T-helper 17 cell (primary cell): ENCODE results near the gene NHSL2. TPM values are rescaled to one million over a fixed set of nuclear protein-coding genes. Genes with fewer than 3 reads are reported as not detected.
A peak's percentile ranks its signal among the peaks of the same experiment; 100 is the strongest.

Experiments used
- ATAC-seq: fragments of 150-1000 bp; cut with Tn5 transposase; 2 replicates; pipeline ENCODE4 v1.10.0; 2021; ENCODE audit warnings: mild to moderate bottlenecking, moderate library complexity
- DNase-seq, 3 donors: peaks; one replicate each; pipeline versions ENCODE4 v3.0.0 to v3.0.0-alpha.2; 2020 to 2021
- H3K9me3 ChIP-seq: one replicate; pipeline ENCODE4 v1.7.0; 2013; ENCODE audit warnings: low read length, mild to moderate bottlenecking; ENCODE audit not compliant: control insufficient read depth, poor library complexity, severe bottlenecking
- H3K27ac Mint-ChIP-seq: one replicate; pipeline ENCODE4 v1.8.0; 2022; ENCODE audit warnings: mild to moderate bottlenecking, moderate library complexity, mixed read lengths
- H3K27me3 Mint-ChIP-seq: one replicate; pipeline ENCODE4 v1.8.0; 2022; ENCODE audit warnings: mixed read lengths
- H3K36me3 Mint-ChIP-seq: one replicate; pipeline ENCODE4 v1.8.0; 2022; ENCODE audit warnings: low read depth, mixed read lengths
- H3K4me1 Mint-ChIP-seq: one replicate; pipeline ENCODE4 v1.8.0; 2022; ENCODE audit warnings: mild to moderate bottlenecking, mixed read lengths
- H3K4me3 Mint-ChIP-seq: one replicate; pipeline ENCODE4 v1.8.0; 2022; ENCODE audit warnings: mild to moderate bottlenecking, moderate library complexity, mixed read lengths
- total RNA-seq, 4 donors: library from RNA in 2 of 4; stranded (reverse) in 2 of 4; gene quantifications; one replicate each; pipeline ENCODE4 v1.2.3 and lab custom pipeline; 2022 to 2026

Gene NHSL2
- total RNA-seq, 2 donors from 2014 or later = 10.0 to 20.3 TPM

DNA sequence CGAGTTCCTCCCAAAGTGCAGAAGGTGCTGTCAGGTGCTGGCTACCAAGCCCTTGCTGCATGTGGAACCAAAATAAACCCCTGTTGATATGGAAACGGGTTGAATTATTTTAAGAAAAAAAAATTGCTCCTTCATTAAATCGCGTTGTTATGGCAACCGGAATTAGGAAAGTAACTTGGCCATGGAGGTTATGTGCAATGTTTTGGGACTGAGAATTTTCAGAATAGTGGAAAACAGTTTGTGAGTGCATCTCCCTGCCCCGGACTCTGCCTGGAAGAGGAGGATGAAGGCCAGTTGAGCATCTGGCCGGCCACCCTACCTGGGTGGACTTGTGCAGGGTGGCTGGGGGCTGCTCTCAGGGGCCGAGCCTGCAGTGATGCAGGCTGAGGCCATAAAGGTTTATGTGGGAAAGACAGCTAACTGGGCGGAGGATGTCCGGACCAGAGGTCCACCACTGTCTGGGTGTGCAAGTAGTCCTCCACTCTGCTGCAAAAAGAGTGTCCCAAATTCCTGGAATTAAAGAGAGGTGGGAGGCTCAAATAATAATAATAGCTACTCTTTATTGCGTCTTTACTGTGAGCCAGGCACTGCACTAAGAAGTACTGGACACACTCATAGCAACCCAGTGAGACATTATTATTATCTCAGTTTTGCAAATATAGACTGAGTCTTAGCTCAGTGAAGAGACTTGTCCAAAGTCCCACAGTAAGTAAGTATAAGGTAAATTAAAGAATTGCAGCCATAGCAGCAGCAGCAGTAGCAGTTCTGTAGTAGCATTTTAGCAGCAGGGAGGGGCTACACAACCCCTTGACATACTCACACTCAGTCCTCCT, 200.4 kb downstream of the NHSL2 start:
- no peaks in the 10 kb centered on the region for H3K9me3 ChIP-seq
- no peak for DNase-seq
- ATAC-seq = no peak
- Mint-ChIP-seq H3K36me3 (peaks cover 6% of the 10 kb centered on the region), H3K27ac (no peak overlapping the region), H3K4me1 (peaks cover 27% of the 10 kb centered on the region), H3K27me3 (no peaks in the 10 kb centered on the region), H3K4me3 (no peak overlapping the region)

DNA sequence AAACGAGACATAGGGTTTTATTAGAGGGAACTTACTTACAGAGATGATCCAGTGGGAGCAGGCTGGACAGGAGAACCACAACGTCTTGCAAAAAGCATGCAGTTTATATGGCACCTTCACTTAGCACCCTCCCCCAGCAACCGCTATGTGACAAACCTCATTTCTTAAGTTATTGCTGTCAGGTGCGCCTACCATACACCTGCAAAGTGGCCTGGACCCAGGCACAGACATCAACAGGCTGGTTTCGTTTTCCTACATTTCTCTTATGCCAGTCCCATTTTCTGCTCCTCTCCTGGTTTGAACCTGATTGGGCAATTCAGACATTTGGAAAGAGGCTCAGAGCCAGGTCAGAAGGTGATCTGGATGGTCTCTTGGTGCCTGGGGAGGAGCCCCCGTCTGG, 202.8 kb downstream of the NHSL2 start:
- no peaks in the 10 kb centered on the region for H3K9me3 ChIP-seq
- no peak overlapping the region for H3K4me3 Mint-ChIP-seq
- H3K27me3 Mint-ChIP-seq = no peaks in the 10 kb centered on the region
- no peak for ATAC-seq
- peaks cover 23% of the 10 kb centered on the region for H3K4me1 Mint-ChIP-seq
- H3K36me3 Mint-ChIP-seq = no peaks in the 10 kb centered on the region
- H3K27ac Mint-ChIP-seq = peak overlapping the region; percentile 84
- DNase-seq = no peak

DNA sequence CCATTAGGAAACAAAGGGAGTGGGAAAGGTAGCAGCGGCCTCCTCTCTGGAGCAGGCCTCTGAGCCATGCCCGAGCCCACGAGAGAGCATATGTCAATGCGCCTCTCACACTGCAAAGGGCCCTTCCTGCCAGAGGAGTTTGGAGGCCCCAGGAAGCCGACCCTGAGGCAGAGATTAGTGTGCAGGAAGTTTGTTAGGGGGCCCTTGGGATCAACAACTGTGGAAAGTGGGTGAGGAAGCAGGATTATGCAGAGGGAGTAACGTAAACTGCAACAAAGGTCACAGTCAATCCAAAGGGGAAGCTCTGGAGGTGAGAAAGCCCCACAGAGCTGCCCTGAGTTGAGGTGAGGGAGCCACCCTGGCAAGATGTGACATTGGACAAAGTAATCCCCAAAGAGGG, 203.7 kb downstream of the NHSL2 start:
- no peaks in the 10 kb centered on the region for H3K27me3 Mint-ChIP-seq
- H3K9me3 ChIP-seq = no peaks in the 10 kb centered on the region
- peak overlapping the region; percentile 84 for H3K27ac Mint-ChIP-seq
- ATAC-seq = no peak
- H3K4me3 Mint-ChIP-seq = no peak overlapping the region
- no peaks in the 10 kb centered on the region for H3K36me3 Mint-ChIP-seq
- peaks cover 17% of the 10 kb centered on the region for H3K4me1 Mint-ChIP-seq
- no peak for DNase-seq

DNA sequence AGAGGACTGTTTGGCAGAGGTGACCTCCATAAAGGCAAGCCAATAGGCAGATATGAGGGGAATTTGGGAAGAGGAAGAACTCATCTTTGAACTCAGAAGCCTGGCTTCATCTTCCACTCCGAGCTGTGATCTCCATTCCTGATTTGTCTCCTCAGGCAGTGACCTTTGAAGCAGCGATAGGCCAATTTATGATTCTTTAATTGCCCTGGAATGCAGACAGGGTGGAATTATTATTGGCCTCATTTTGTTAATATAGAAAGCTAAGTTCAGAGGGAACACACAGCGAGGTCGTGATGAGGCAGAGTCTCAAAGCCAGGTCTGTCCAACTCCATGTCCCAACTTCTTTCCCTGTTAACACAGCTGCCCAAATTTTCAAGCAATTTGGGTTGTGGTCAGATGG, 204.2 kb downstream of the NHSL2 start:
- H3K27ac Mint-ChIP-seq = no peak overlapping the region
- DNase-seq = no peak
- no peaks in the 10 kb centered on the region for H3K9me3 ChIP-seq
- H3K4me1 Mint-ChIP-seq = peaks cover 19% of the 10 kb centered on the region
- H3K36me3 Mint-ChIP-seq = no peaks in the 10 kb centered on the region
- no peaks in the 10 kb centered on the region for H3K27me3 Mint-ChIP-seq
- no peak for ATAC-seq
- no peak overlapping the region for H3K4me3 Mint-ChIP-seq

DNA sequence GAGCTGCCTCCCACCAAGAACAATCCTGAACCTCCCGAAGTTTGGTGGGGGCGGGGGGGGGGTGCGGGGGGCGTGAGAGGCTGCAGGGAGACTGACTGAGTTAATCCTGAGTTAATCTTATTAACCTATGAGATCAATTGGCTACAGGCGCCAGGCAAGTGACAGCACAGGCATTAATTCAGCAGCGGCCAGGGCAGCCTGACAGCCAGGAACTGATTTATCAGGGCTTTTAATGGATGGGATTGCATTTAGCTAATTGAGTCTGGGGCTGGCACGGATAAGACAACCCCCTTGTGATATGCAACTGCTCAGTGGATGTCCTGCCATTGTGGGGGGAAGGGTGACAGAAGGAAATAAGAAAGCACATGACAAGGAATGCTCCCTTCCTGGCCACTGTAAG, 204.7 kb downstream of the NHSL2 start:
- no peaks in the 10 kb centered on the region for H3K9me3 ChIP-seq
- Mint-ChIP-seq H3K4me3 (no peak overlapping the region), H3K27me3 (no peaks in the 10 kb centered on the region), H3K27ac (no peak overlapping the region), H3K4me1 (peaks cover 24% of the 10 kb centered on the region), H3K36me3 (no peaks in the 10 kb centered on the region)
- no peak for ATAC-seq
- DNase-seq = no peak

DNA sequence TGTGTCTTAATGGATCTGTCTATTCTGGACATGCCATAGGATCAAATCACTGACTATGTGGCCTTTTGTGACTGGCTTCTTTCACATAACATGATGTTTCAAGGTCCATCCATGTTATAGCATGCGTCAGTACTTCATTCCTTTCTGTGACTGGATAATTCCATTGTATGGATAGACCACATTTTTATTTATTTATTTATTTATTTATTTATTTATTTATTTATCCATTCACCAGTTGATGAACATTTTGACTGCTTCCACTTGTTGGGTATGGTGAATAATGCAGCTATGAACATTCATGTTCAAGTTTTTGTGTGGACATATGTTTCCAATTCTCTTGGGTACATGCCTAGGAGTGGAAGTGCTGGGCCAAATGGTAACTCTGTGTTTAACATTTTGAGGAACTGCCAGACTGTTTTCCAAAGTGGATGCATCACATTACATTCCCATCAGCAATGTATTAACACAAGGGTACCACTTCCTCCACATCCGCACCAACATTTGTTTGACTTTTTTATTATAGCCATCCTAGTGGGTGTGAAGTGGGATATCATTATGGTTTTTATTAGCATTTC, 207.1 kb downstream of the NHSL2 start:
- Mint-ChIP-seq H3K4me1 (peaks cover 21% of the 10 kb centered on the region), H3K4me3 (no peak overlapping the region), H3K36me3 (no peaks in the 10 kb centered on the region), H3K27me3 (no peaks in the 10 kb centered on the region), H3K27ac (peak overlapping the region; percentile 43)
- no peaks in the 10 kb centered on the region for H3K9me3 ChIP-seq
- no peak for ATAC-seq
- DNase-seq = no peak

DNA sequence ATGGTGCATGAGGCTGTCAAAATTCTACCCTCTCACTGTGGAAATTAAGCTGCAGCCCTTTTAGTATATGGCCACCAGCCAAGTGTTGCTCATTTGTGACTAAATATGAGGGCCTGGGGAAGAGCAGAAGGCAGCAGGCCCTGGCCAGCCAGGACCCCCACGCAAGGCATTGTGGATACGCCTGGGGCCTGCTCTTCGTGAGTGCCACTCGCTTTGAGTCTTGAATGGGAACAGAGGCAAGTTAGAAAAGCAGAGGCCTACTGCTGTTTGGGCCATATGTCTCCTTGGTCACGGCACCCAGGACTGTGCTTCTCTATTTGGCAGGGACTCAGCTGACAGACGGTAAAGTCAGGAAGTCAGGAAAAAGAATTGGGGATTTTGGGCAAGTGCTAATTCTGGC, 210.2 kb downstream of the NHSL2 start:
- Mint-ChIP-seq H3K4me1 (peaks cover 39% of the 10 kb centered on the region), H3K36me3 (no peaks in the 10 kb centered on the region), H3K27ac (peak overlapping the region; percentile 93), H3K4me3 (peak overlapping the region; percentile 58), H3K27me3 (no peaks in the 10 kb centered on the region)
- DNase-seq = no peak
- H3K9me3 ChIP-seq = no peaks in the 10 kb centered on the region
- no peak for ATAC-seq

DNA sequence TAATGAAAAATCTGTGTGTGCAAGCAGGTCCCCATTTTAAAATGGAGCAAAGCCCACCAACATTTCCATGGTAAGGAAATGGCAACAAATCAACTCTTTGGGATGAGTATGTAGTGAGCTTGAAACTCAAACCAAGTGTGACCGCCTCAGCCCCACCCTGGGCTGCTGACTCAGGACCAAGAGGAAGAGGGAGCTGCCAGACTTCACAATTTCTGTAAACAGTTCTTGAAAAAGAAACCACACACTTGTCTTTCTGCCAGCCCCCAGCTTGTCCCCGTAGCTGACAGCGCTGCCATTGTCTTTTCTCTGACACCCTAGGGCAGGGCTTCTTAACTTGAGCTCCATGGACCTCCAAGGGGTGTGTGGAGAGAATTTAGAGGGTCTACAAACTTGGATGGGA, 210.7 kb downstream of the NHSL2 start:
- Mint-ChIP-seq H3K36me3 (no peaks in the 10 kb centered on the region), H3K27ac (peak overlapping the region; percentile 93), H3K4me3 (peak overlapping the region; percentile 3), H3K4me1 (peaks cover 39% of the 10 kb centered on the region), H3K27me3 (no peaks in the 10 kb centered on the region)
- no peaks in the 10 kb centered on the region for H3K9me3 ChIP-seq
- DNase-seq (peak in 1 of 3 donors; percentile 20), ATAC-seq (peak; percentile 83)

DNA sequence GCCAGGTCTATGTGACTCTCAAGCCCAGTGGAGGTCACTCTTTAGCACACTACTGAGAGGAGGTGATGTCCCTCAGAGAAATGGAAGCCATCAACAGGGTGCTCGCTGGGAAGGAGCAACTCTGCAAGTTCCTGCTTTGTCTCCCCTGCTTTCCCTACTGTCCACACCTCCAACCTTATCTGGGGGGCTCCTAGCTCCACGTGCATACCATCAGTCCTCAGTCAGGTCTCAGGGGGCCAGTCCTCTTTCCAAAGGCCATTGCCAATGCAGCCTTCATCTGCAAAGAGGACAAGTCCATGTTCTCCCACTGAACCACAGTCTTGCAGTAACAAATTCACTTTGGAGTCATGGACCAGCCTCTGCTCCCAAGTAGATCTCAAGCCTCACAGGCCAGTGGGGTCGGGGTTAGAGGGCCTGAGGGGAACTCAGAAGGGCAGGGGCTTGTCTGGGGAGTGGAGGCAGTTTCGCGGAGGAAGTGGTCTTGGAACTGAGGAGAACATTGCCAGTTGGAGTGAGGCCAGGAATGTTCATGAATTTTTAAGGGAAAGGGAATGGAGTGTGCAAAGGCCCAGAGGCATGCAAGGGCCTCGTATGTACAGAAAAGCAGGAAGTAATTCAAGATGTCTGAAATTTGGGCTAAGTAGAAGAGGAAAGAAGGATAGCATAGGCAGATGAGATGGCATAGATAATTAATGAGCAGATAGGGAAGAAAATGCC, 212.1 kb downstream of the NHSL2 start:
- no peak for ATAC-seq
- peak overlapping the region; percentile 93 for H3K27ac Mint-ChIP-seq
- H3K4me1 Mint-ChIP-seq = peaks cover 38% of the 10 kb centered on the region
- no peaks in the 10 kb centered on the region for H3K9me3 ChIP-seq
- peak overlapping the region; percentile 53 for H3K4me3 Mint-ChIP-seq
- no peaks in the 10 kb centered on the region for H3K27me3 Mint-ChIP-seq
- no peak for DNase-seq
- no peaks in the 10 kb centered on the region for H3K36me3 Mint-ChIP-seq

DNA sequence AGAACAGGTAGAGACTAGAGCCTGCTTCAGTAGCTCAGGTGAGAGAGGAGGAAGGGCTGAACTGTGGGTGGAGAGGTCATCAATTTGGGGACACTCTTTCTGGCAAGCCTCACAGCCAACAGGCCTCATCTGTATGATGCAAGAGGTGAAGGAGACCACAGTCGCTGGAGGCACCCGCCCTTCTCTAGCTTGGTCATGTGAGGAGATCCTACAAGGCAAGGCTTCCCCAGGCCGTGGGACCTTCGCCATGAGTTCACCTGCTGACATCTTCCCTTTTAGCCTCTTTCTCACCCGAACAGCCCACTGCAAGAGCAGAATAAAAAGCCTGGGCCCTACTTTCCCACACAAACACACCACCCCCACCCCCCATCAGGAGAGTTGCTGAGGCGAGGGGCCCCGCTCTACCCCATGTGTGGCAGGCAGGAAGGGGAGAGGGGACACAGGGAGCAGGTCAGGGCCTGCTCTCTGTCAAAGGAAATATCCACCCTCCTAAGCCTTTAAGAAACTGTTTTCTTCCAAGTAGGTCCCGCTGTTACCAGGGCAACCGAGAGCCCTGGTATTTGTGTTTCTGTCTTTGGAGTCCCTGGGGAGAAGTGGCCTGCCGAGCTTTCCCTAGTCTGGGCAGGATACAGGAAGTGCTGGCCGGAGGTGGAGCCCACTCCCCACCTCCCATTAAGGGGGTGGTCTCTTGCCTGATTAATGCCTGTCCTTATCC, 213.0 kb downstream of the NHSL2 start:
- Mint-ChIP-seq H3K4me3 (no peak overlapping the region), H3K27me3 (no peaks in the 10 kb centered on the region), H3K27ac (peak overlapping the region; percentile 93), H3K36me3 (no peaks in the 10 kb centered on the region), H3K4me1 (peaks cover 38% of the 10 kb centered on the region)
- ATAC-seq (no peak), DNase-seq (no peak)
- H3K9me3 ChIP-seq = no peaks in the 10 kb centered on the region

DNA sequence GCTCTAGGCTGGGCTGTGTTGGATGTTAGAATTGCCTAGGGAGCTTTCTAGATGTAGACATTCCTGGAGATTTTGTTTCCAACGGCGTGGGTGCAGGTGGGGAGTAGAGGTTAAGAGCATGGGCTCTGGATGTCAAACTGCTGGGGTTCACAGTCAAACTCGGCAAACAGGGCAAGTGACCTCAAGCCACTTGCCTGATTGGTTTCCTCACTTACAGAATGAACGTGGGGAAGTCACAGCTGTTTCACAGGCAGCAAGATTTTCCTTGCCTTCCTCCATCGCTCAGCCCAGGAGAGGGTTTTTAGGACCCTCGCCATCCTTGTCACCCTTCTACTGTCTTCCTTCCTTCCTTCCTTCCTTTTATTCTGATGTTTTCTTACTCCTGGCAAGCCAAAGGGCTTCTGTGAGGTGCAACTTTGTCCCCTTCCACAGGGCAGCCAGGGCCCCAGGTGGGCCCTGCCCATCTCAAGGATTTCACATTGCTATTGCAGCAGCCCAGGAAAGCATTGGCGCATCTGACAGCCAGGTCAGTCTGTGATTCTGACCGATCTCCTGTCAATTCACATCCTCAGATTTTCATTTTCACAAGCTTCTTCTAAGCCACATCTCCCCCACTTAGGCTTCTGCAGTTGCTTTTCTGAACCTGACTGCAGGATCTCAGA, 214.0 kb downstream of the NHSL2 start:
- no peaks in the 10 kb centered on the region for H3K9me3 ChIP-seq
- ATAC-seq (no peak), DNase-seq (no peak)
- H3K36me3 Mint-ChIP-seq = no peaks in the 10 kb centered on the region
- H3K4me3 Mint-ChIP-seq = no peak overlapping the region
- peaks cover 39% of the 10 kb centered on the region for H3K4me1 Mint-ChIP-seq
- H3K27ac Mint-ChIP-seq = peak overlapping the region; percentile 93
- H3K27me3 Mint-ChIP-seq = no peaks in the 10 kb centered on the region

DNA sequence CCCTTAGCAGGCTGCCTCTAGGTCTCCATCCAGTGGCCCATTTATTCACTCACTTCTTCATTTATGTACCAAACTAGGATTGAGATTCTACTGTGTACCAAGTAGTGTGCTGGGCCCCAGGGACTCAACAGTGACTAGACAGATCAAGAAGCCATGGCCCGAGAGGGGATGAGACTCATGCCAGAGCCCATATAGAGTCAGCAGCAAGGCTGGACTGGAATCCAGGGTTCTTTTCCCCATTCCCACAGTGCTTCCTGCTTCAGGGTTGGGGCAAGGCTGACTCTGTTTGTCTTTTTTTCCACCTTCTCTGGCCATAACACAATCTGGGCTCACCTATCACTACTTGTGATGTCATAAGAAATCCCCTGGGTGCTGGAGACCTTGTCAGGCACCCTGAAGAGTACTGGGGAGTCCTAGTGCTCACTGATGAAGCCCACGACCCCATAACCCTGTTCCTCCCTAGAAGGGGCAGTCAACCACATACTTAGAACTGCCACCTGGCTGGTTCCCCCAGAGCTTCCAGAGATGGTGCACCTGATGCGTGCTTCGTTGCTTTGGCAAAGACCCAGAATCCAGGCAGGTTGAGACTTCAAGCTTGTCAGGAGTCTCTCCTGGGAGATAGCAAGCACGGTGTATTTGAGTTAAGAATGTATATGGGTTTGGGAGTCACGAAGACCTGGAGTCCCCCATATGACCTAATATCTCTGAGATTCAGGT, 214.8 kb downstream of the NHSL2 start:
- H3K4me1 Mint-ChIP-seq = peaks cover 33% of the 10 kb centered on the region
- DNase-seq (no peak), ATAC-seq (peak; percentile 42)
- H3K9me3 ChIP-seq = no peaks in the 10 kb centered on the region
- H3K4me3 Mint-ChIP-seq = peak overlapping the region; percentile 64
- H3K36me3 Mint-ChIP-seq = peaks cover 2% of the 10 kb centered on the region
- H3K27me3 Mint-ChIP-seq = no peaks in the 10 kb centered on the region
- peak overlapping the region; percentile 93 for H3K27ac Mint-ChIP-seq
